ENCODE results near the gene TSR1.

TSR1 gene

GRCh38 chr17:2368359-2368758 is 32.1 kb upstream of the TSR1 start:
- no peak for DNase-seq

- DNase-seq: no peak
These were observed 30.7 kb upstream of the TSR1 start for GRCh38 chr17:2366747-2367494.

GRCh38 chr17:2365132-2365531 is 28.9 kb upstream of the TSR1 start:
- no peak for DNase-seq

GRCh38 chr17:2364763-2365116 is 28.5 kb upstream of the TSR1 start:
- no peak for DNase-seq

GRCh38 chr17:2363851-2364762 is 27.9 kb upstream of the TSR1 start:
- no peak for DNase-seq

- no peak for DNase-seq
These were observed 27.1 kb upstream of the TSR1 start for GRCh38 chr17:2363318-2363717.

GRCh38 chr17:2362881-2363280 is 26.6 kb upstream of the TSR1 start:
- no peak for DNase-seq

- no peak for DNase-seq
These were observed 26.2 kb upstream of the TSR1 start for GRCh38 chr17:2362416-2362815.

GRCh38 chr17:2362016-2362415 is 25.8 kb upstream of the TSR1 start:
- DNase-seq: no peak

- no peak for DNase-seq
These were observed 24.9 kb upstream of the TSR1 start for GRCh38 chr17:2361010-2361760.

GRCh38 chr17:2357931-2358434 is 21.7 kb upstream of the TSR1 start:
- DNase-seq: no peak

- DNase-seq: no peak
These were observed 21.0 kb upstream of the TSR1 start for GRCh38 chr17:2357237-2357636.

GRCh38 chr17:2354311-2354710 is 18.1 kb upstream of the TSR1 start:
- no peak for DNase-seq

GRCh38 chr17:2351269-2351668 is 15.0 kb upstream of the TSR1 start:
- DNase-seq: no peak

- no peak for DNase-seq
These were observed 11.8 kb upstream of the TSR1 start for GRCh38 chr17:2347805-2348685.

- DNase-seq: no peak
These were observed 10.2 kb upstream of the TSR1 start for GRCh38 chr17:2346475-2346874.

- DNase-seq: no peak
These were observed 8.3 kb upstream of the TSR1 start for GRCh38 chr17:2344528-2344927.

GRCh38 chr17:2343421-2343820 is 7.2 kb upstream of the TSR1 start:
- DNase-seq: no peak

GRCh38 chr17:2338315-2338657 is 2.0 kb upstream of the TSR1 start:
- DNase-seq: peak; percentile 4 to 19

GRCh38 chr17:2337544-2338314 is 1.5 kb upstream of the TSR1 start:
- DNase-seq: peak; percentile 31 to 36

GRCh38 chr17:2336852-2337543 is 741 bp upstream of the TSR1 start, which contains the start of gene SGSM2:
TSS of gene SGSM2 (plus strand) at chr17:2337501. CDS start at chr17:2337689, 188 bp downstream.
- peak in 1 of 2 donors; percentile 11 for DNase-seq

Measured in inflammatory macrophage treated with lipopolysaccharide for 1 hour (primary cell).